HG03565 (cell line): ENCODE measurements around the gene GRIP2.

Source experiments
- ATAC-seq: cut with Tn5 transposase; IDR thresholded peaks from one replicate; pipeline ENCODE4 v1.9.1; 2021; ENCODE audit warnings: mild to moderate bottlenecking, moderate library complexity; ENCODE audit not compliant: unreplicated experiment

GRIP2 gene

GRCh38 chr3:14439501-14440167 lies 100.5 kb downstream of the GRIP2 start:
- no peak for ATAC-seq
